Stimulated activated CD8-positive, alpha-beta memory T cell treated with anti-CD3 and anti-CD28 coated beads, Interleukin-4, amount 100 ng/mL, for 4 hours (primary cell): ENCODE measurements around the gene CHI3L2.
"Not testable (repeated sequence)": the region's sequence is repeated elsewhere in the genome, so short reads cannot be mapped to it uniquely, and the experiment has no call there.

Experiments
- DNase-seq, 2 donors: peaks; one replicate each; pipeline ENCODE4 v3.0.0-alpha.2; 2020; ENCODE audit warnings: low read depth in 2 of 2, low spot score in 1 of 2

The CHI3L2 gene

GRCh38 chr1:111201275-111202090 lies 26.0 kb upstream of the CHI3L2 start:
- no peak for DNase-seq

- DNase-seq: no peak
Observed at GRCh38 chr1:111202366-111202706, 25.2 kb upstream of the CHI3L2 start.

GRCh38 chr1:111202707-111203623 lies 24.5 kb upstream of the CHI3L2 start:
- no peak for DNase-seq

DNA sequence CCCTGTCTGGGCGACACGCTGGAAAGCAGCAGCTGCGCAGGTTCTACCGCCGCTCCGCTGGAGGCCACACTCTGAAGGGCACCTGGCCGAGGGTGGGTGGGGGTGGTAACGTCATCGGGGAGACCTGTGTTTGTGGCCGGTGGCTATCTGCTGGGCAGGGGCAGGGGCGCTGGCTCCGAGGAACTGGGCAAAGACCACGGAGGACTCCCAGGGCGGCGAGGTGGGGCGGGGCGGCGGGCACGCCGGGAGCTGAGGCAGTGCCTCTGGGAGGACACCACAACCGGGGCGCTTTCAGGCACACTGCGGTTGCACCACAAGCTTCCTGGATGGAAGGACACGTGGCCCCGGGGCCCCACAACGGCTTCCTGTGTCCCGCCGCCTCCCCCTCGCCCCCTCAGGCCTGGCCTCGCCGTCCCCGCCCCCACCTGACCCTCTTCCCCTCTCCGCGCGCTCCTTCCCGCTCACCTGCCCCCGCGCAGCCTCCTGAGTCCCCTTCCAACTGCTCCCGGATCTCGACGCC lies 23.8 kb upstream of the CHI3L2 start:
- DNase-seq: peak; percentile 60 to 77

GRCh38 chr1:111204201-111204982 lies 23.1 kb upstream of the CHI3L2 start:
- DNase-seq: peak in 1 of 2 donors; percentile 50

DNA sequence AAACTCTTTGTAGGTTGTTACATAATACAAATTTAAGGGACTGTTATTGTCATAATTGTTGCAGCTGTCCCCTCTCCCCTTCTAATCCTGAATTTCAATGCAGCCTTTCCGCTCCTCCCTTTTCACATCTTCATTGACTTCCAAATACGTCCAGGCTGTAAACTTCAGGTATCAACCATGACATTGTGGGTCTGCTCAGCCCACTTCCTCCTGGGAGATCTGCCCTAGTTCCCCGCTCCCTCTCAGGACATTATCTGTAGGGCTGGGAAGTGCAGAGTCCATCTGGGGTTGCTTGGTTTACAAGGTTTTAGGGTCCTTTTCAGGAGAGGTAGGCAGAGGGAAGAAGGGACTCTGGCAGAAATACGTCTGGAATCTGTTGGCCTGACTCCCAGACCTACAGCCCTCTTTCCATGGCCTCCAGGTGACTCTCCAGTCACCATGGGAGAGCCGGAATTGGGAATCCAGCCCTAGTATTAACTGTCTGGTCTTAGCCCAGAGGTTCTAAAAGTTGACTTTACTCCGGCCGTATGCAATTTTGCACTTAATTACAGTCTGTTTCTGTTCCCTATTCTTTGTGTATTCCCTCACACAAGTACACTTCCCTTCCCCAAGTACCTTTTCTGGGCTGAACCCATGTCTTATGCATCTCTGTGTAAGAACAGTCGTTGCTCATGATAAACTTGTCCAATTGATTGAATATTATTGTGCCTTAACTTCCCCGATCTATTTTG lies 22.4 kb upstream of the CHI3L2 start:
- no peak for DNase-seq

GRCh38 chr1:111205714-111206050 lies 21.8 kb upstream of the CHI3L2 start:
- DNase-seq: no peak

- DNase-seq: no peak
Observed at GRCh38 chr1:111208921-111209320, 18.6 kb upstream of the CHI3L2 start.

DNA sequence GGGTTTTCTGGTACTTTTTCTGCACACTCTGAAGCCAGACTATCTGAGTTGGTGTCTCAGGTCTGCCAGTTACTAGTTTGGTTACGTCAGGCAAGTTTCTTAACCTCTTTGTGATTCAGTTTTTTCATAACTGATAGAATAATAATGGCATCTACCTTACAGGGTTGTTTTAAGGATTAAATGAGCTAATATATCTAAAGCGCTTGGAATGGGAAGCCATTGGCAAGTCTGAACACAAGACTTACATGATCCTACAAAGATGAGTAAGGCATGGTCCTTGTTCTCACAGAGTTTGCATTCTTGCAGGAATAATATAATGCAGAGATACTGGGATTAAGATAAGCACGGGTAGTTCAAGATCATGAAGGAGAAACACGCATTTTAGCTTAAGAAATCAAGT lies 17.9 kb upstream of the CHI3L2 start:
- no peak for DNase-seq

- no peak for DNase-seq
Observed at GRCh38 chr1:111211921-111212320, 15.6 kb upstream of the CHI3L2 start.

DNA sequence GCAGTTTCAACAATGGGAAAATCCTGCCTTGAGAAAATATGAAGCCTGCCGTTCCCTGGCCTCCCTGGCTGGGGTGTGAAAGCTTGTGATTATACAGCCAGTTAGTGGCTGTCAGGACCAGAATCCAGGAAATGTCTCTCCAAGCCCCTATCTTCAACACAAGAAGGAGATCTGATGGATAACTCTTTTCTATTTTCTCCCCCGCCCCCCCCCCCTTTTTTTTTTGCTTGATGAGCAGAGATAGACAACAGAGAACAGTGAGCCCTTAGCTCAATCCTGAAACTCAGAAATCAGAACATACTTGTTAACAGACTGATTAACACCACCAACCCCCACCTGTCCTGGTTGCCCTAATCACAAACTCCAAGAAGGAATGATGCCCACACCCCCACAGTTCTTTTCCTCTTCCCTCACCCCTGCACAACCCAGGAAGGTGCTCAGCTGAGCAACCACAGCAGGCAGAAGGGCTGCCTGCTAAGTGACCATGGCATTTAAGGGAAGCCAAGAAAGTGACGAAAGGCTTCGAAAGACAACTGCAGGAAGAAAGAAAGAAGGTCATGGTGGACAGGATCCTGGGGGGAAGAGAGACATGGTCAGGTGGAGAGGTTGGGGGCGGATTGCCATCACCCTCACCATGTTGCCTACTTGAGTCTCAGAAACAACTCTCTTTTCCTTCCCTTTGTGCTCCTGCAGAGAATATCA lies 14.7 kb upstream of the CHI3L2 start:
- no peak for DNase-seq

GRCh38 chr1:111213412-111213811 lies 14.1 kb upstream of the CHI3L2 start:
- no peak for DNase-seq

DNA sequence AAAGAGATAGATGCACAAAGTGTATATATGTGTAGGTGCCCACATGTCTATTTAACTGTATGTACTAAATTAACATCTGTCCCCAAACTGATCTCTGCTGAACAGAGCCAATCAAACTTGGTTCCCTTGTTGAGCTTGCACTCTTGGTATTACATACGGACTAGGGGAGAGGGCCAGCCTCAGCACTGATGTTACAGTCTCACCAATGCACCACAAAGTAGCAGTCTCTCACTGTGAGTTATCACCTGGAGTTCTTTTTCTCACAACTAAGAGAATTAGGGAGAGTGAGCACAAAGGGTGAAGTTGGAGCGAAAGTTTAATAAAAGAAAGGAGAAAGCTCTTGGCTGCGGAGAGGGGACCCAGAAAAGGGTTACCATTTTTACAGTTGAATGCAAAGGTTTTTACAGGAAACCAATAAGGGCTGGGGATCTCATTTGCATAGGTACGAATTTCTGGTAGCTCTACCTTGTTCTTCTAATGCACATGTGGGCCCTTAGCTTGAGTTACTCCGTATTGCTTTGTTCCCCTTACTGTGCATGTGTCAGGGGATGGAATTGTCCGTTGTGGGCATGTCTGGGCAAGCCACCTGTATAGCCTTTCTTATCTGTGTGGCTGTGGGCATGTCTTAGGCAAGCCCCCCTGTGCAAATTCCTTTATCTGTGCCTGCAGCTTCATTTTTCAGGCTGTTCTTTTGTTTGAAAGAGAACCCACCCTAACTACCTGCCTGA lies 13.3 kb upstream of the CHI3L2 start:
- DNase-seq: no peak

- no peak for DNase-seq
Observed at GRCh38 chr1:111214884-111215283, 12.6 kb upstream of the CHI3L2 start.

DNA sequence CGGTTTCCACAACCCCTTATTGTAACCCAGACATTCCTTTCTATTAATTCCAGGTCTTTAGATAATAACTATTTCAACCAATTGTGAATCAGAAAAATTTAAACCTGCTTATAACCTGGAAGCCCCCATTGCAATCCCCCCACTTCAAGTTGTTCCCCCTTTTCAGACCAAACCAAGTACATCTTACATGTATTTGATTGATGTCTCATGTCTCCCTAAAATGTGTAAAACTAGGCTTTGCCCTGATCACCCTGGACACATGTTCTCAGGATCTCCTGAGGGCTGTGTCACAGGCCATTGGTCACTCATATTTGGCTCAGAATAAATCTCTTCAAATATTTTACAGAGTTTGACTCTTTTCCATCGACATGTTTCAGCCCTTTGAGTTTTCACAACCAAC lies 12.2 kb upstream of the CHI3L2 start:
- DNase-seq: not testable (repeated sequence)

GRCh38 chr1:111216751-111217150 lies 10.8 kb upstream of the CHI3L2 start:
- DNase-seq: no peak

GRCh38 chr1:111217183-111217910 lies 10.2 kb upstream of the CHI3L2 start:
- no peak for DNase-seq

- no peak for DNase-seq
Observed at GRCh38 chr1:111218701-111219556, 8.6 kb upstream of the CHI3L2 start.
